Gastrocnemius medialis (tissue), 4 donors: ENCODE measurements around the gene PPFIBP2. TPM values are rescaled to one million over a fixed set of nuclear protein-coding genes. Genes with fewer than 3 reads are reported as not detected.

ENCODE experiments used
- ATAC-seq, 2 donors: fragments of 150-250 bp; one replicate each; pipeline ENCODE4 v1.9.1; 2016
- DNase-seq, 2 donors: peaks; one replicate each; pipeline ENCODE4 v3.0.0-alpha.2; 2019
- H3K27ac ChIP-seq, 4 donors: fragments of 200-600 bp; sonication (generic); 1 replicate in 1 of 4; 2 replicates in 3 of 4; pipeline ENCODE4 v1.5.1; 2016 to 2018; ENCODE audit warnings: mild to moderate bottlenecking in 2 of 4, moderate library complexity in 1 of 4
- H3K27me3 ChIP-seq, 3 donors: fragments of 200-600 bp; sonication (generic) in 2 of 3; 1 replicate in 1 of 3; 2 replicates in 2 of 3; pipeline versions ENCODE4 v1.5.1 to v1.6.0; 2016 to 2019; ENCODE audit warnings: mild to moderate bottlenecking in 1 of 3, moderate library complexity in 1 of 3
- H3K36me3 ChIP-seq, 2 donors: fragments of 200-600 bp; sonication (generic) in 1 of 2; one replicate each; pipeline ENCODE4 v1.5.1; 2017 to 2018
- H3K4me1 ChIP-seq, 2 donors: fragments of 200-600 bp; sonication (generic) in 1 of 2; one replicate each; pipeline ENCODE4 v1.5.1; 2016 to 2017; ENCODE audit warnings: mild to moderate bottlenecking in 2 of 2
- H3K4me3 ChIP-seq, 4 donors: fragments of 200-600 bp; sonication (generic) in 3 of 4; 1 replicate in 1 of 4; 2 replicates in 3 of 4; pipeline ENCODE4 v1.5.1; 2016 to 2019; ENCODE audit warnings: mild to moderate bottlenecking in 2 of 4
- H3K9me3 ChIP-seq, 3 donors: fragments of 200-600 bp; sonication (generic) in 2 of 3; 1 replicate in 1 of 3; 2 replicates in 2 of 3; pipeline ENCODE4 v1.5.1; 2016 to 2019
- POLR2A ChIP-seq, 2 donors: fragments of 450-650 bp; IDR thresholded peaks; one replicate each; pipeline ENCODE4 v1.6.1; 2017; ENCODE audit warnings: antibody characterized with exemption in 2 of 2, mild to moderate bottlenecking in 2 of 2, moderate library complexity in 2 of 2
- in situ Hi-C, 4 donors: fragments of 200-750 bp; cut with MboI; loops; one replicate each; pipeline versions ENCODE4 v1.15.0 to v1.8.0; 2017; ENCODE audit warnings: low sequenced_read_pairs in 4 of 4
- intact Hi-C: fragments of 100-400 bp; cut with DNase I; formaldehyde crosslinking; loops from one replicate; pipeline ENCODE4 v1.15.1; 2023; ENCODE audit warnings: low total_unique reads
- total RNA-seq, 4 donors: library from RNA; depleted of rRNA; stranded (reverse); fragments of >200 nt; gene quantifications; one replicate each; pipeline versions ENCODE4 v1.1.0 to v1.2.3, GENCODE V29; 2016
- TF ChIP-seq, protein P1 (sequence below), 5 experiments: fragments of 450-650 bp in 3 of 5; fragments of 200-600 bp in 2 of 5; sonication (generic) in 2 of 5; IDR thresholded peaks in 4 of 5; conservative IDR thresholded peaks in 1 of 5; 1 replicate in 4 of 5; 2 replicates in 1 of 5; pipeline ENCODE4 v1.5.1; 2016 to 2019; ENCODE audit warnings: antibody characterized with exemption in 5 of 5, mild to moderate bottlenecking in 3 of 5, moderate library complexity in 3 of 5

PPFIBP2 gene
- total RNA-seq, 4 donors from 2014 or later: 10.5 to 33.5 (median 25.4) TPM

DNA sequence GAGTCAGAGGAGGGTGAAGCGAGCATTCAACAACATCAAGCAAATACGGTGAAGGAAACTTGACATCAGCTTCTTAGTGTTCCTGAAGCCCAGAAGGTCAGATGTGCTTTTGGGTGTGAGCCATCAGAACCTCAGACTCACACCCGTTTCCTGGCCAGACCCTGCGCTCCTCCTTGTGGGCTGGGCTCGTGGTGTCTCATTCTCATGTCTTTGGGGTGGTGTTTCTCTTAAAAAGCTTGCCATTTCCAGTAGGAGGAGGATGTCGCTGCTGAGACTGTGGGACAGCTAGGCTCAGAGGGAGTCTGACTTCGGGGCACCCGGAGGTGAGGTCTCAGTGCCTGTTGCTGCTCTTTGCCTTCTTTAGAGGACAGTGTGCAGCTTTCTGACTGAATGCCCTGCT lies 24.2 kb downstream of the PPFIBP2 start:
- peaks cover 23 to 29% of the 10 kb centered on the region in 2 donors for H3K4me1 ChIP-seq
- H3K27me3 ChIP-seq: no peaks in the 10 kb centered on the region
- TF ChIP-seq POLR2A (IDR thresholded peaks at IDR 0.05): peak in 1 of 2 donors; percentile 7
- TF ChIP-seq, protein P1, sequence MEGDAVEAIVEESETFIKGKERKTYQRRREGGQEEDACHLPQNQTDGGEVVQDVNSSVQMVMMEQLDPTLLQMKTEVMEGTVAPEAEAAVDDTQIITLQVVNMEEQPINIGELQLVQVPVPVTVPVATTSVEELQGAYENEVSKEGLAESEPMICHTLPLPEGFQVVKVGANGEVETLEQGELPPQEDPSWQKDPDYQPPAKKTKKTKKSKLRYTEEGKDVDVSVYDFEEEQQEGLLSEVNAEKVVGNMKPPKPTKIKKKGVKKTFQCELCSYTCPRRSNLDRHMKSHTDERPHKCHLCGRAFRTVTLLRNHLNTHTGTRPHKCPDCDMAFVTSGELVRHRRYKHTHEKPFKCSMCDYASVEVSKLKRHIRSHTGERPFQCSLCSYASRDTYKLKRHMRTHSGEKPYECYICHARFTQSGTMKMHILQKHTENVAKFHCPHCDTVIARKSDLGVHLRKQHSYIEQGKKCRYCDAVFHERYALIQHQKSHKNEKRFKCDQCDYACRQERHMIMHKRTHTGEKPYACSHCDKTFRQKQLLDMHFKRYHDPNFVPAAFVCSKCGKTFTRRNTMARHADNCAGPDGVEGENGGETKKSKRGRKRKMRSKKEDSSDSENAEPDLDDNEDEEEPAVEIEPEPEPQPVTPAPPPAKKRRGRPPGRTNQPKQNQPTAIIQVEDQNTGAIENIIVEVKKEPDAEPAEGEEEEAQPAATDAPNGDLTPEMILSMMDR (IDR thresholded peaks at IDR 0.05 in 4 of 5, conservative IDR thresholded peaks at IDR 0.05 in 1 of 5): no peak
- H3K4me3 ChIP-seq: no peak overlapping the region
- in situ Hi-C loops (no loop called here), intact Hi-C loops (no loop called here)
- H3K27ac ChIP-seq: peak overlapping the region in 3 of 4 donors; percentile 12 to 57 (median 55)
- peak; percentile 68 to 74 for ATAC-seq
- no peaks in the 10 kb centered on the region for H3K36me3 ChIP-seq
- no peaks in the 10 kb centered on the region for H3K9me3 ChIP-seq
- DNase-seq: peak; percentile 32 to 66

DNA sequence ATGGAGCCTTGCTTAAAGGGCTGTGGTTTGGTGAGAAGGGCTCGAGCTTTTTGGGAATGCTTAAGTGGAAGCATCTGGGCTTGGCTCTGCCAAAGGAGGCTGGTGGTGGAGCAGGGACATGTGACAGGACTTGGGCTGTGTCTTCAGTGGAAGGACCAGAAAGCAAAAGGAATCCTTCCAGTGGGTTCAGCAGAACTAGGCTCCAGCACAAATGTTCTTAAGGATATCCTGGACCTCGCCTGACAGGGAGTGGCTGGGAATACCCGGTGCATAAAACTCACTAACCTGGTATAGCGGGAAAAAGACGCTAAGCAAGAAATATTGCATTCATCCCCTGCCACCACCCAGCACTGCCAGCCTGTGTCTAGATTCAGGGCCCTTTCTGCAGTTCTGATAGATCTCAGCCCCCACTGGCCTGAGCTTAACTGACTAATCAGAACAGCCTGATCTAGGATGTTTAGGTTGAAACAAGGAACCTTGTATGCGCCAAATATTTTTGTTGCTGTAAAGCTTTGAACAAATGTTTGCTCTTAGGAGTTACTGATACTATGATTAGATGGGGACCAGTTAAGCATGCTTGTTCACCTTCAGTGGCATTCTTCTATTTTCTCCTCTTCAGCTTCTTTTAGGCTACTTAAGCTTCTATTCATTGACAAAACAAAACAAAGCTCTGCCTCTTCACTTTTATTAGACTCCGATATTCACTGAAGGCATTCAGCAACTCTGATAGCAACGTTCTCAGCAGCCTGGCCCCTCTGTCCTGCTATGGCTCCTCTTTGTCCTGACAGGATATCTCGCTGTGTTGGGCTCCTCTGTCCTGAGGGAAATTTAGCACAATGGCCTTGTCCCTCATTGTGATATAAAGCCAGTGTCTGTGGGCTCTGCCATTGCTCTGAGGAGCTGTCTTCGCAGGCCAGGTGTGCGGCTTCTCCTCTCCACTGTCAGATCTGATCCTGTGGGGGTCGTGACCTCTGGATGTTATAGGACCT lies 25.0 kb downstream of the PPFIBP2 start:
- no peaks in the 10 kb centered on the region for H3K9me3 ChIP-seq
- no peak for TF ChIP-seq POLR2A (IDR thresholded peaks at IDR 0.05)
- TF ChIP-seq, protein P1 (IDR thresholded peaks at IDR 0.05 in 4 of 5, conservative IDR thresholded peaks at IDR 0.05 in 1 of 5): no peak
- no peak overlapping the region for H3K4me3 ChIP-seq
- peak overlapping the region in 3 of 4 donors; percentile 12 to 57 (median 55) for H3K27ac ChIP-seq
- ATAC-seq (peak in 1 of 2 donors; percentile 11), DNase-seq (no peak)
- in situ Hi-C loops (no loop called here), intact Hi-C loops (no loop called here)
- peaks cover 23 to 31% of the 10 kb centered on the region in 2 donors for H3K4me1 ChIP-seq
- no peaks in the 10 kb centered on the region for H3K27me3 ChIP-seq
- no peaks in the 10 kb centered on the region for H3K36me3 ChIP-seq

GRCh38 chr11:7540830-7541555 lies 27.2 kb downstream of the PPFIBP2 start:
- Histone ChIP-seq H3K9me3 (no peaks in the 10 kb centered on the region), H3K27me3 (no peaks in the 10 kb centered on the region), H3K4me1 (peaks cover 36 to 39% of the 10 kb centered on the region in 2 donors), H3K4me3 (no peak overlapping the region), H3K27ac (peak overlapping the region in 1 of 4 donors; percentile 12), H3K36me3 (no peaks in the 10 kb centered on the region)
- TF ChIP-seq POLR2A (IDR thresholded peaks at IDR 0.05): no peak
- TF ChIP-seq, protein P1 (IDR thresholded peaks at IDR 0.05 in 4 of 5, conservative IDR thresholded peaks at IDR 0.05 in 1 of 5): no peak
- intact Hi-C loops: no loop called here
- in situ Hi-C loops: no loop called here
- DNase-seq: no peak
- no peak for ATAC-seq

- peak; percentile 39 to 74 for DNase-seq
- Histone ChIP-seq H3K4me3 (no peak overlapping the region), H3K9me3 (no peaks in the 10 kb centered on the region), H3K27me3 (no peaks in the 10 kb centered on the region), H3K36me3 (no peaks in the 10 kb centered on the region), H3K4me1 (peaks cover 41 to 45% of the 10 kb centered on the region in 2 donors), H3K27ac (peak overlapping the region; percentile 40 to 87 (median 78))
- no peak for TF ChIP-seq POLR2A (IDR thresholded peaks at IDR 0.05)
- TF ChIP-seq, protein P1 (IDR thresholded peaks at IDR 0.05 in 4 of 5, conservative IDR thresholded peaks at IDR 0.05 in 1 of 5): no peak
- ATAC-seq: peak; percentile 38 to 57
- intact Hi-C loops (no loop called here), in situ Hi-C loops (no loop called here)
Measured at GRCh38 chr11:7543302-7543701, 29.5 kb downstream of the PPFIBP2 start.
